ENCODE results near the gene LPCAT2. TPM values are rescaled to one million over a fixed set of nuclear protein-coding genes. Genes with fewer than 3 reads are reported as not detected.

Gene LPCAT2
- total and polyA plus RNA-seq, 2 experiments from 2014 or later, result 7.8 to 23.8 TPM

GRCh38 chr16:55469821-55470532 lies 38.9 kb upstream of the LPCAT2 start (continued):
- TF ChIP-seq, protein P1, sequence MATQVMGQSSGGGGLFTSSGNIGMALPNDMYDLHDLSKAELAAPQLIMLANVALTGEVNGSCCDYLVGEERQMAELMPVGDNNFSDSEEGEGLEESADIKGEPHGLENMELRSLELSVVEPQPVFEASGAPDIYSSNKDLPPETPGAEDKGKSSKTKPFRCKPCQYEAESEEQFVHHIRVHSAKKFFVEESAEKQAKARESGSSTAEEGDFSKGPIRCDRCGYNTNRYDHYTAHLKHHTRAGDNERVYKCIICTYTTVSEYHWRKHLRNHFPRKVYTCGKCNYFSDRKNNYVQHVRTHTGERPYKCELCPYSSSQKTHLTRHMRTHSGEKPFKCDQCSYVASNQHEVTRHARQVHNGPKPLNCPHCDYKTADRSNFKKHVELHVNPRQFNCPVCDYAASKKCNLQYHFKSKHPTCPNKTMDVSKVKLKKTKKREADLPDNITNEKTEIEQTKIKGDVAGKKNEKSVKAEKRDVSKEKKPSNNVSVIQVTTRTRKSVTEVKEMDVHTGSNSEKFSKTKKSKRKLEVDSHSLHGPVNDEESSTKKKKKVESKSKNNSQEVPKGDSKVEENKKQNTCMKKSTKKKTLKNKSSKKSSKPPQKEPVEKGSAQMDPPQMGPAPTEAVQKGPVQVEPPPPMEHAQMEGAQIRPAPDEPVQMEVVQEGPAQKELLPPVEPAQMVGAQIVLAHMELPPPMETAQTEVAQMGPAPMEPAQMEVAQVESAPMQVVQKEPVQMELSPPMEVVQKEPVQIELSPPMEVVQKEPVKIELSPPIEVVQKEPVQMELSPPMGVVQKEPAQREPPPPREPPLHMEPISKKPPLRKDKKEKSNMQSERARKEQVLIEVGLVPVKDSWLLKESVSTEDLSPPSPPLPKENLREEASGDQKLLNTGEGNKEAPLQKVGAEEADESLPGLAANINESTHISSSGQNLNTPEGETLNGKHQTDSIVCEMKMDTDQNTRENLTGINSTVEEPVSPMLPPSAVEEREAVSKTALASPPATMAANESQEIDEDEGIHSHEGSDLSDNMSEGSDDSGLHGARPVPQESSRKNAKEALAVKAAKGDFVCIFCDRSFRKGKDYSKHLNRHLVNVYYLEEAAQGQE (IDR thresholded peaks at IDR 0.05; ENCODE audit: unreplicated experiment), result no peak
- TF ChIP-seq ZNF331 (CRISPR knock-in tag; IDR thresholded peaks at IDR 0.05; ENCODE audit: low read depth), result no peak

DNA sequence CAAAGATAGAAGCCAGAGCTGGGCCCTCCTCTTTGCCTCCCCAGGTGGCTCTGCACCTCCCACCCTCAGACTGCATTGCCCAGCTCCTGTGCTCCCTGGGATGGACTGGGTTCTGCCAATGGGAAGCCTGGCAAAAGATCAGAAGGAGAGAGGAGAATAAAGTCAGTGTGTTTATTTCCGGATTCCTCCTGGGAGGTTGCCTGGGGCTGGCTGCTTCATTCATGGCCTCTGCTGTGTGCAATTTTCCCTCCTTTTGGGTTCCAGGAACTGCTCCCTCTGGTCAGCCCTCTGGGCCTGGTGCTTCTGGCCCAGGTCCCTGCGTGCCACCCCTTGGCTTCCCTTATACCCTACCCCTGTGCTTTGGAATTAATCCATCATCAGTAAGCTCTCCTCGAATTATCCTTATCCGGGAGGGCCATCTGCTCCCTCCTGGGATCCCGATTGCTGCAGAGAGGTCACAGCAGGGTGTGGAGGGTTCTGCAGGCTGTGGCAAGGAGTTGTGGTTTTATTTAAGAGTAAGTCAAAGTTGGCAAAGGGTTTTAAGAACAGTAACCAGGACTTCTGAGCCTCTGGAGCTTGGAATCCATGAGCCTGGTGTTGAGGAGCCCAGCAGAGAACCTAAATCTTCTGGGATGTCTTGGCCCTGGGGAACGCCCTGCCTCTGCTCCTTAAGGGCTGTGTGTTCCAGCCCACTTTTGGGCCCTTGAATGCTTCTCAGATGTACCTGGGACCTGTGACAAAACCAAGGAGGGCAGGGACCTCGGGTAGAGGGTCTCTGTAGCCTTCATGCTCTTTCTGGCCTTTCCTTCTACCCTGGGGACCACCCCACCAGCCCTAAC lies 38.1 kb upstream of the LPCAT2 start:
- Histone ChIP-seq H3K4me1 (ENCODE audit: insufficient read depth) (peaks cover 8% of the 10 kb centered on the region; the same call in 1 of the 2 replicates), H3K79me2 (replicated peaks; ENCODE audit: insufficient read depth) (no peaks in the 10 kb centered on the region), H3K27ac (ENCODE audit: low read depth) (no peak overlapping the region), H4K20me1 (replicated peaks; ENCODE audit: insufficient read depth) (no peaks in the 10 kb centered on the region), H3K4me2 (no peak overlapping the region), H3K4me3 (no peak overlapping the region), H3K36me3 (ENCODE audit: insufficient read depth) (no peaks in the 10 kb centered on the region), H2AFZ (no peak overlapping the region), H3K27me3 (ENCODE audit: insufficient read depth) (peaks cover 14% of the 10 kb centered on the region; the same call in 1 of the 2 replicates), H3K9me2 (ENCODE audit: insufficient read depth) (no peaks in the 10 kb centered on the region), H3F3A (replicated peaks; ENCODE audit: low read depth) (no peaks in the 10 kb centered on the region)
- Mint-ChIP-seq H3K27ac (no peak overlapping the region), H3K36me3 (ENCODE audit: low read depth) (no peaks in the 10 kb centered on the region; the same call in 2 of the 3 replicates), H3K9me3 (no peaks in the 10 kb centered on the region; the same call in 2 of the 3 replicates), H3K27me3 (ENCODE audit: insufficient read depth, low read depth, poor library complexity) (peaks cover 11% of the 10 kb centered on the region), H3K4me3 (no peak overlapping the region), H3K4me1 (peaks cover 15% of the 10 kb centered on the region)
- DNase-seq (ENCODE audit: low spot score) (no peak), ATAC-seq (no peak; the same call in 1 of the 3 replicates)
- TF ChIP-seq, protein P1 (IDR thresholded peaks at IDR 0.05; ENCODE audit: unreplicated experiment), result no peak
- TF ChIP-seq EZH2phosphoT487 (IDR thresholded peaks at IDR 0.05; ENCODE audit: unreplicated experiment) (no peak), CTCF (conservative IDR thresholded peaks at IDR 0.05; ENCODE audit: low read depth in 2 of 2) (no peak), STAT1 (IDR thresholded peaks at IDR 0.05; ENCODE audit: unreplicated experiment) (no peak), ZNF114 (CRISPR knock-in tag; IDR thresholded peaks at IDR 0.05) (no peak), POLR2AphosphoS5 (IDR thresholded peaks at IDR 0.05; ENCODE audit: low read depth) (no peak), ZNF331 (CRISPR knock-in tag; IDR thresholded peaks at IDR 0.05; ENCODE audit: low read depth) (no peak)
- TF ChIP-seq, protein P2, sequence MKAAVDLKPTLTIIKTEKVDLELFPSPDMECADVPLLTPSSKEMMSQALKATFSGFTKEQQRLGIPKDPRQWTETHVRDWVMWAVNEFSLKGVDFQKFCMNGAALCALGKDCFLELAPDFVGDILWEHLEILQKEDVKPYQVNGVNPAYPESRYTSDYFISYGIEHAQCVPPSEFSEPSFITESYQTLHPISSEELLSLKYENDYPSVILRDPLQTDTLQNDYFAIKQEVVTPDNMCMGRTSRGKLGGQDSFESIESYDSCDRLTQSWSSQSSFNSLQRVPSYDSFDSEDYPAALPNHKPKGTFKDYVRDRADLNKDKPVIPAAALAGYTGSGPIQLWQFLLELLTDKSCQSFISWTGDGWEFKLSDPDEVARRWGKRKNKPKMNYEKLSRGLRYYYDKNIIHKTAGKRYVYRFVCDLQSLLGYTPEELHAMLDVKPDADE (IDR thresholded peaks at IDR 0.05), result no peak
